ENCODE data around the gene ODAD3.
"Not testable (repeated sequence)": the region's sequence is repeated elsewhere in the genome, so short reads cannot be mapped to it uniquely, and the experiment has no call there.

ODAD3 gene

GRCh38 chr19:11437955-11438354 is 3.0 kb upstream of the ODAD3 start:
- DNase-seq (ENCODE audit: low read depth in 2 of 2): no peak

GRCh38 chr19:11435833-11436313 is 952 bp upstream of the ODAD3 start:
- DNase-seq (ENCODE audit: low read depth in 2 of 2): no peak

- DNase-seq (ENCODE audit: low read depth in 2 of 2): no peak
Measured at GRCh38 chr19:11434703-11435056, 241 bp downstream of the ODAD3 start.

- DNase-seq (ENCODE audit: low read depth in 2 of 2): not testable (repeated sequence)
Measured at GRCh38 chr19:11433526-11433925, 1.4 kb downstream of the ODAD3 start.

GRCh38 chr19:11426656-11427055 is 8.3 kb downstream of the ODAD3 start:
- DNase-seq (ENCODE audit: low read depth in 2 of 2): no peak

- no peak for DNase-seq (ENCODE audit: low read depth in 2 of 2)
Measured at GRCh38 chr19:11425719-11426457, 9.0 kb downstream of the ODAD3 start.

- DNase-seq (ENCODE audit: low read depth in 2 of 2): no peak
Measured at GRCh38 chr19:11423791-11424181, 11.1 kb downstream of the ODAD3 start.

GRCh38 chr19:11423164-11423790 is 11.6 kb downstream of the ODAD3 start:
- no peak for DNase-seq (ENCODE audit: low read depth in 2 of 2)

GRCh38 chr19:11422163-11423065 is 12.5 kb downstream of the ODAD3 start:
- no peak for DNase-seq (ENCODE audit: low read depth in 2 of 2)

- DNase-seq (ENCODE audit: low read depth in 2 of 2): no peak
Measured at GRCh38 chr19:11421371-11422098, 13.4 kb downstream of the ODAD3 start.

GRCh38 chr19:11420429-11421370 is 14.2 kb downstream of the ODAD3 start:
- no peak for DNase-seq (ENCODE audit: low read depth in 2 of 2)

- no peak for DNase-seq (ENCODE audit: low read depth in 2 of 2)
Measured at GRCh38 chr19:11418549-11419506, 16.1 kb downstream of the ODAD3 start, which contains the start of gene RGL3. Gene RGL3, minus strand, starts transcription at chr19:11419314. Its CDS starts 36 bp downstream, at chr19:11419278.

GRCh38 chr19:11418094-11418548 is 16.8 kb downstream of the ODAD3 start:
- DNase-seq (ENCODE audit: low read depth in 2 of 2): no peak

- no peak for DNase-seq (ENCODE audit: low read depth in 2 of 2)
Measured at GRCh38 chr19:11416346-11417052, 18.4 kb downstream of the ODAD3 start.

- no peak for DNase-seq (ENCODE audit: low read depth in 2 of 2)
Measured at GRCh38 chr19:11414544-11414943, 20.4 kb downstream of the ODAD3 start.

GRCh38 chr19:11410682-11411081 is 24.2 kb downstream of the ODAD3 start:
- DNase-seq (ENCODE audit: low read depth in 2 of 2): no peak

GRCh38 chr19:11408591-11408990 is 26.3 kb downstream of the ODAD3 start:
- no peak for DNase-seq (ENCODE audit: low read depth in 2 of 2)

- DNase-seq (ENCODE audit: low read depth in 2 of 2): not testable (repeated sequence)
Measured at GRCh38 chr19:11406703-11407236, 28.2 kb downstream of the ODAD3 start.
